HG03378 (cell line): Measurements from ENCODE around the gene CDK14.

Source experiments
- ATAC-seq: cut with Tn5 transposase; IDR thresholded peaks from one replicate; pipeline ENCODE4 v1.9.1; 2021; ENCODE audit warnings: mild to moderate bottlenecking, moderate library complexity; ENCODE audit not compliant: unreplicated experiment

The CDK14 gene

DNA sequence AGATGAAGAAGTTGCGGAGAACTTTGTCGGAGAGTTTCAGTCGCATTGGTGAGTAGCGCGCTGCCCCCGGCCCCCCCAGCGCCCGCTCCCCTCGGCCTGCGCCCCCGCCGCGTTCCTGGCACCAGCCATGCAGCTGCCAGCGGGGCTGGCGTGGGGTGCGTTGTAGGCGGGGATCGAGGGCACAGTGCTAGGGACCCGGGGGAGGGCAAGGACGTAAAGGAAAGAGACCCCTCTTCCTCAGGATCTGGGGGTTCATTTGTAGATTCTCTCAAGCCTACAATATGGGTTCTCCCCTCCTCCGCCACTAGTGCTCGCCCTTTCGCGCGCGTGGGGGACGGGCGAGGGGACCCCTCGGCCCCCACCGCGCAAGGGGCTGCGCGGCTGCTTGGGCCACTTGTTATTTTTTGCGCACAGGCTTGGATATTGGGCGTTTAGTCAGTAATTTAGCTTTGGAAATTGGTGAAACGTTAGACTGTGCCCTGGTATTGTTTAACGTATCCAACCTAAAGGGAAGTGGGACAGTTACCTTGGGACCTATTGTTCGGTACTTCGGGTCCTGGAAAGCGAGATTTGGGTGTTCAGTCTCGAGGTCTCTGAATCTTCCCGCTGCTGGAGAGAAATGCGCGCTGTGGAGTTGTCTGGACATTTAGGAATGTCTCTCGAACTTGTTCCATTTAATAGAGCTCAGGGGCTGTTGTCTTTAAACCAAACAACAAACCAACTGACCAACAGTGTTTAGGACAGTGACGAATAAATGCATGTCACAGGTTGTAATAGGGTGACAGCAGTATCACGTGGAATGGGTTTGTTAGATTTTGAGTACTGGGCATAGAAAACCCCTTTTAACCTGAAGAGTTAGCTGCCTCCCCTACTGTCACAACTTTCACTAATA is 796 bp downstream of the CDK14 start:
- ATAC-seq = peak; percentile 55

DNA sequence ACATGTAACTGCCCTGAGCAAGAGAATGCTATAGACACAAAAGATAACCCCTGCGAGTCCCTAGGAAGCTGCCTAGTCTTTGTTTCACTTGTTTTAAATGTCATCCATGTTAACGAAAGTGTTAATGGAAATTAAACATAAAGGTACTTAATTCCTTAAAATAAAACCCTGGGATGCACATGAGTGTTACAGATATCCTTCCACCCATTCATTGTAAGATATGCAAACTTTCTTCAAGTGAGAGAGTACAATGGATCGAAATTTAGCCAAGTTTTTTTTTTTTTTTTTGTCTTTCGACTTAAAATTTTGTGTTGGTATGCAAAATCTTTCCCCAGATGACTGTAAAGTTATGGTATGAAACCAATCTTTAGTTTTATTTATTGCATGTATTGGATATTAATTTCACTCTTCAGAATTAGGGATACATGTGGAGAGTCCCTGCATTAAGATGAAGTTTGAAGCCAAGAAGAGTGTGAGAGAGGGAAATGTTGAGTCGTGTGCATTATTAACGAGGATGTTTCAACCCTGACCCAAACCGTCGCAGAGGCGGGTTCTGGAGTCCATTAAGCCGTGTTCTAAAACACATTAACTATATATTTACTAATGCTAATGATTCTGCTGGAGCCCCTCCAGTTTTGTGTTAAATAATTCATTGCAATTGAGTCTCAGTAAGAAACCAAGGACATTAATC is 1.6 kb downstream of the CDK14 start:
- no peak for ATAC-seq

DNA sequence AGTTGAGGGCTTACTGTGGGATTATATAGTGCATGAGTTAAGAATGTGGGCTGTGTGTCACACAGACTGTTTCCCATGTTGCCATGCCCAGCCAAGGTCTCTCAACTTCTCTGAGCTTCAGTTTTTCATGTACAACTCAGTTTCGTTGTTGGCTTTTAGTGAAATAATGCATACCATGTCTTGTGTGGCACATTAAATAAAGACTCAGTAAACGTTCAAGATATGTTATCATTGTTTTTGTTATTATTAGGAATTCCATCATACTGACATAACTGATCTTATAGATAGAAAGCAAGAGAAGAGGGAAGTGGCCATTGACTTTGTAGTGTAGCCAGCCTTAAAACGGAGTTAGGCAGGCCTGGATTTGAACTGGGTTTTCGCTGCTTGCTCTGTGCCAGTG is 2.9 kb downstream of the CDK14 start:
- ATAC-seq = no peak

DNA sequence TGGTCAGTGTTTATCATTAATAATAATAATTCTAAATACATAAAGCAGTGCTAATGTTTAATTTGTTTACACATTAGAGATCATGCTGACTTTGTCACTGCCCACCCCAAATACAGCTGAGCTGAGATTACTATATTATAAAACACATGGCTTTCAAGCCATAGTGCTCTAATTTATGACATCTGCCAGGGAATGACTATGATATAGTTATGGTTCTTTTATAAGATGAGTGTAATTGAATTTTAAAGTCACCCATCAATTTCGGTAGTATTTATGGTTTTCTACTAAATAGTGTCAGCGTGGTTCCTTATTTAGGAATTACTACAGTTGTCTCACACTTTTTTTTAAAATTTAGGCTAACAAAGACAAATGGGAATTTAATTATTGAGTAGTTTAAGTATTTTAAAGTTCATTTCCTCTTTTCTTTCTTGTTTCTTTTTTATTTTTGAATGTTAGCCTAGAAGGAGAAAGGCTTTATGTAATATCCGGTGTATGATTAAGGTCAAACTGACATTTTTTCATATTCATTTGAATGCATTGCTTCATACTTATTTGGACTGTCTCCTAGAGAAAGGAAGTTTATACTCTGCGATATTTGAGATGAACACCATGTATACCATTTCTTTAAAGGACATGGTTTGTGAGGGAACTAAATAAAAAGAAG is 3.9 kb downstream of the CDK14 start:
- peak; percentile 30 for ATAC-seq

DNA sequence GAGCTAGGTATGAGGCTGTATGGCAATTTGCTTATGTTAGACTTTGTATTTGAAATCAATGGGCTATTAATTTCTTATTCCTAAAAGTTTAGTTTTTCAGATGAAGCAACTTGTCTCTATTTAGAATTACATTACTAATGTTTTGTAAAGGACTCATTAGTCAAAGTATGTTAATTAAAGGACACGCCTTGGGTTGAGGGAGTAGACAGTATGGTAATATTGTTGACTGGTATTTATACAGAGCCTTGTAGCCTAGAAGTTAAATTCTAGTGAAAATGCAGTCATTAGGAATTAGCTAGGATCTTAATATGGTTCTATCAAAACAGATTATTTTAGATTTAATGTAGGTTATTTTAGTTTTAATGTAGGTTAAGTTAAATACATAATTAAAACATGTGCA is 6.2 kb downstream of the CDK14 start:
- ATAC-seq = no peak

DNA sequence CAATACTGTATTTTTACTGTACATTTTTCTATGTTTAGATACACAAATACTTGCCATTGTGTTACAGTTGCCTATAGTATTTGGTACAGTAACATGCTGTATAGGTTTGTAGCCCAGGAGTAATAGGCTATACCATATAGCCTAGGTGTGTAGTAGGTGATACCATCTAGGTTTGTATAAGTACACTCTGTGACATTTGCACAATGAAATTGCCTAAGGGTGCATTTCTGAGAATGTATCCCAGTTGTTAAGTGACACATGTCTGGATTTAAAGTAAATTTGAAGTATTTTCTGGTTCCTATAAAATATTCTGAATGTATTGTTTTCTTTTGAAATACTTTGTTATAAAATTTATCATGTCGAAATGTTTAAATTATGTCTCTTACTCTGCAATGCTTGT is 7.2 kb downstream of the CDK14 start:
- no peak for ATAC-seq

DNA sequence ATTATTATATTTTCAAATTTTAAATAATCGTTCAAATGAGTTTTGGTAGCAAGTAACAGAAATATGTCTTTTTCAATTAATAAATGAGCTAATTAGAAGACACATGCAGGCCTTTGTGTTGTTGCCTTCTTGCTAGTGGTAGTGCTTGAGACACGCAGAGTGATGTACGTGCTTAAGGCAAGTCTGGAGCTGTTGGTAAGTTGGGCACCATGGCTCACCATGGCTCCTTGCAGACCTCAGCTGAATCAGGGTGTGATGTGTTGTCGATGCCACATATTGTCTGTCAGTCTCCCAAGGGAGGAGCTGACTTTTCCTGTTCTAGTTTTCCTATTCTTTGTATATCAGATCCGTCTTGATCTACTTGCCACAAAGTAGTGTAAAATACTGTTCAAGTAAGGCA is 8.3 kb downstream of the CDK14 start:
- no peak for ATAC-seq

DNA sequence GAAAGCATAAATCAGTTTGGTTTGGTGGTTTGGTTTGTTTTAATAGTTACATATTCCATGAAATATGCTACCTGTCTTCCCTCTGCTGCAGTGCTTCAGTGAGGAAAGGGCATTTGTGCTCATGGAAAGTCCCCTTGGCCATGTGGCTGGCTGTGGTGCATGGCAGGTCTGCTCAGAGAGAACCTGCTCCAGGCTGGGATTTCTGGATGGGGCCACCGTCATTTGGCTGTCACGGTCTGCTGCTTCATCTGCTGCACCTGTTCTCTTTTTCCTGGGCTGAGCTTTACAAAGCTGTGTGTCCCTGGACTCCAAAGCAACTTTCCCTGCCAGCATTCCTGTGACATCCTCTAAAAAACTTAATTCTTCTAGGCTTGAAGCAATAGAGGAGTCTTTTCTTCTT is 8.9 kb downstream of the CDK14 start:
- no peak for ATAC-seq

DNA sequence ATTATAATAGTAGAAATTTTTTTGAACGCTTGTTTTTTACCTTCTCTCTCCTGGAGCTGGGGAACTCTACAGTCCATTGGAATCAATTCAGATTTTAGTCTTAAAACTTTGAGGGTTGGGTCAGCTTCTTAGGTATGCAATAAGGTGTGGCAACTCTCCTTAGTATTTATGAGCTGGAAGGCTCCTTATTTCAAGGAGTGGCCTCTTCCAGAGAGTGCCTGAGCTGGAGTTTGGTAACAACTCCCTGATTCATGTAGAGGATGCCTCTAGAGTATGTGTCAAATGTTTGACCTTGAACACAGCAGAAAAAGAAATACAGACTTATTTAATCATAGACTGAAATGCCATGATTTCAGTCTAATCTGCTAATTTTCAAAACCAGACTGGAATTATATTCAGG is 11.1 kb downstream of the CDK14 start:
- ATAC-seq = no peak

DNA sequence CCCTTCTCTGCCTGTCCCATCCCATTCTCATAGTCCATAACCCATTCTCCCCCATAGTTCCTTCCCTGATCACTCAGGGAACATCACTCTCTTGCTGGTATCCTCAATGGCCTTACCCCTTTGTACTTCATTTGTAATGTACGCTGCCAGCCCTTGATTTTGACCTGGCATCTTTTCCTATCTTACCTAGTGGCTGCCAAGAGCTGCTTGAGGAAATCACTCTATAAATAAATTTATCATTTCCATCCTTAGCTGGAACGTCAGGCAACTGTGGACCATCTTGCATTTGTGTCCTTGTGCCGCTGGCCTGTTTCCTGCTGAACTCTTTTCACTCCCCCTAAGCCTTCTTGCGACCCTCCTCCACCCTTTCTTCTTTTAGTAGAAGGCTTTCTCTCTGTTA is 14.0 kb downstream of the CDK14 start:
- ATAC-seq = no peak

DNA sequence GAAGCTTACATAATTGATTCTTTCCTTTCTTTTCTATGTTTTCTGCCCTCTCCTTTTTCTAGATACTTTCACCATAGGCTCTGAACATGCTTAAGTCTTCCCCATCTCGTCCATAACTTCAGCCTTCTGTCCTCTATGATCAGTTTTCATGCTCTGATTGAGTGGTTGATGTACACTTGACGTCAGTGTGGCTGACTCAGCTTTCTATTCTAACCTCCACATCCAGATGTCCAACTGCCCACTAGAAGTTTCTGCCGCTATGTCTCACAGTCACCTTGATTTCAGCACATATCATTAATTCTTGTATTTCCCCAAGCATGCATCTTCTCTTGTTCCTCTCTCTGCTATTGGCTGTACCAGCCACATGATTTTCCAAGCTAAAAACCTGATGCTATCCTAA is 15.0 kb downstream of the CDK14 start:
- ATAC-seq = no peak

DNA sequence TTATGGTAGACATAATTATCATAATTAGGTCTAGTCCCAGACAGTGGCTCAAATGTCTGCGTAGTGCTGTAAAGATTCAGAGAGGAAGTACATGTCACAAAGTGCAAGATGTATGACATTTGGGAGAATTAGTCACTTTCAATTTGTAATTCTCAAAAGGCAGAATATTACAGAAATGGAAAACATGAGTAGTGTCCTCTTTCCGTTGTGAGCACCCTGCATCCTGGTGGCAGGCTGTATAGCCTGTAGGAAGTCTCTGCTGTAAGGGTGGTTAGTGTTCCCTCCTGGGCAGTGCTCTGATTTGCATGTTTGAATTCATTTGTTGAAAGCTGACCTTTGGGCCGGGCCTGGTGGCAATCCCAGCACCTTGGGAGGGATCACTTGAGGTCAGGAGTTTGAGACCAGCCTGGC is 17.0 kb downstream of the CDK14 start:
- ATAC-seq = peak; percentile 94

DNA sequence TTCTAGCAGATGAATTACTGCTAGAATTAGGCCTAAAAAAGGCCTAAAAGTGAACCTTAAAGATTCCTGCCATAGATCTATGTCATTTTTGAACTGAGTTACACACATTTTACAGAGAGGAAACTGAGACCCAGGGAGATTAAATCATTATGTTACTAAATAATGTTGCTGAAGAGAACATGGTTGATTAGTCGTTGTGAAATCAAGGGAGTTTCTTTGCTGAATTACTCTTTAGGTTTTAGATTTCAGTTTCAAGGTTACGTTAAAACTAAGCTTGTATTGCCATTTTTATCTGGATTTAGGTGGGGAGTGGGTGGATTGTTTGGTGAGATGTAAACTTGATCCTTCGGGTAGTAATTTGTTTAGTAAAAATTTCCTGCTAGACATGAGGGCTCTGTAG is 21.3 kb downstream of the CDK14 start:
- no peak for ATAC-seq

DNA sequence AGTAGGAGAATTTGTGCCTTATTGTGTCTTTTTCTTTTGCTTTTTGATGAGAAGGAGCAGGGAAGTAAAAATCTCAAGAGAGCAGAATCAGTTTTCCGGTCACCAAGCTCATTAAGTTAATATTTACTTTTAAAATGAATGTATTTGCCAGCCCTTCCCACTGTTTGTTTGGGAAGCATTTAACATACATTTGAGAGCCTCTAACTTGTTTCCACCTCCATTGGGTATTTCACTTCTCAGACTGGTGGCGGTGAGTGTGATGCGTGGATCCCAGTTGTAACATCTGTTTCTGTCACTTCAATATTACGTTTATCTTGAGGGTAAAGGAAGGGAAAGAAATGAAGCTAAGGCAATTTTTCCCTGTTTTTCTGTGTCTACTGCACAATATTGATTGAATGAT is 22.8 kb downstream of the CDK14 start:
- ATAC-seq = no peak

DNA sequence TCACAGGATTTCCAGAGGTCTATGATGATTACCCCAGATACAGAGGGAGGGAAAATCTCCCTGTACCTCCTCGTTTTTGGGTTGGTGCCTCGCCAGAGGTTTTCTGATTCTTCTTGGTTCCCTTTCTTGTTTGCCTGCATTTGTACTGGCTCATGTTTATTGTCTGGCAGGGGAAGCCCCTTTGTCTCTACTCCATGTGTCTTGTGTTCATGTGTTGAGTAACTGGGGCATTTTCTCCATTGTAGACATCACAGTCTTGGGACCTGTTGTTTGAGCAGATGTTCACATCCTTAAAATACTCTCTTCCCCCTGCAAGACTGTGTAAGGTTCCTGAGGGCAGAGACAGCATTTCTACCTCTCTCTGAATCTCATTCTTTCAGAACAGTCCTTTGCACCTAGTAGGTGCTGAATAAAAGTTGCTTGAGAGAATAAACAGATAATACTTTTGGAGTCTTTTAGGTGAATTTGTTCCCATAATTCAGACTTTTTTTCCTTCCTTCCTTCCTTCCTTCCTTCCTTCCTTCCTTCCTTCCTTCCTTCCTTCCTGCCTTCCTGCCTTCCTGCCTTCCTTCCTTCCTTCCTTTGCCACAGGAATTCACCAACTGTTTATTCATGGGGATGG is 25.1 kb downstream of the CDK14 start:
- ATAC-seq = peak; percentile 72

DNA sequence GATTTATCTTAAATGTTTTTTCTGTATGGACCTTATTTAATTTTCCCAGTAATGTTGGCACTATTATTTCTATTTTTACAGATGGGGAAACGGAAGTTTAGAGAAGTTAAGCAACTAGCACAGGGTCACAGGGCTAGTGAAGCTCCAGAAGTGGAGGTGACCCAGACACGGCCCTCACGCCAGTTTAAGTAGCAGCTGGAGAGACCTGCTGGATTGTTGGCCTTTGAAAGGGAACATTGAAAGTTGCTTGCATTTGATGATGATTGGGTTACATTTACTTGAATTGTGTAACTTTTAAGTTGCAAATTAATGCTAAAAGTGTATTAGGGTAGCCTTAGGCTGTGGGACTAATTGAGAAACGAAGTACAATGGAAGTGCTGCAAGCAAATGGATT is 25.6 kb downstream of the CDK14 start:
- ATAC-seq = no peak

DNA sequence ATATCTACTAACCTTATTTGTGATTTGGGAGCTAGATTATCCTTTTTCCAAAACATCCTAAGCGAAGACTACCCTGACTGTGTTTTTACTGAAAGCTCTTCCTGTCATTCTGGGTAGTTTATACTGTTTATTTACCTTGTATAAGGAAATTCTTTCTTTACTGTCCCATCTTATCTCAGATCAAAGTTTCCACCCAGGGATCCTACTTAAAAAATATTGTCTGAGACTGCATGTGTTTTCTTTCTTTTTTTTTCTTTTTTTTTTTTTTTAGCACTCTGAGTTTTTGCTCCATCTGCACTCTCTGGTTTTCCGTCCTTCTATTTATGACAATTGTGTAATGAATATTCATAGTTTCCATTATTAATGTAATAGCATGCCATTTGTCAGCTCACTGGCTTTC is 26.5 kb downstream of the CDK14 start:
- ATAC-seq = no peak

DNA sequence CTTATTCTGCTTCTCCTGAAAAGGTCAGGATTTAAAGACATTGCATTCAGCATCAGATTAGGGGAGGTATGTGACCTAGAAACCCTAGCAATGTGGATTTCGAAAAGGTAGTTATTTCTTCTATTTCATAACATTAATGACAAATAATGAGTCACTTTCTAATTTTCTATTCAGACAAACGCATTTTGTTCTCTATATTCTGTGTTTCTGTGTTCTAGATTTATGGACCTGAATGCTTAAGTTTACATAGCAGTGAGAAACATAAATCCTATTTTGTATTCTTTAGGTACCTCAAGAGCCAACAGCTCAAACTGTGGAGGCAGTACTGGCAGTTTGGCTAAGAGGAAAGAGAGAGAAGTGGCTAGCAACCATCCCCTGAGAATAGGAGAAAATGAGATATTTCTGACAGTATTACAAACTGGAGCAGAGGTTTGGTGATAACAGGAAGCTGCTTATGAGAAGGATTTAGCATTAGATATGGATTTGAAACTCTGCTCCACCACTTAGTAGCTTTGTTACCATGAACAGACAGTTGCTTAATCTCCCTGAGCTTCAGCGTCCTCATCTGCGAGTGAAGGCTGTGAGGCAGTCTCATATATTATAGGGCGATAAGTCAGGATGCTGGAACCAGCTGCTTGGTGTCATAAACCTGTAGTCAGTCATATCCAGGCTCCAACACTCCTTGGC is 28.2 kb downstream of the CDK14 start:
- no peak for ATAC-seq

DNA sequence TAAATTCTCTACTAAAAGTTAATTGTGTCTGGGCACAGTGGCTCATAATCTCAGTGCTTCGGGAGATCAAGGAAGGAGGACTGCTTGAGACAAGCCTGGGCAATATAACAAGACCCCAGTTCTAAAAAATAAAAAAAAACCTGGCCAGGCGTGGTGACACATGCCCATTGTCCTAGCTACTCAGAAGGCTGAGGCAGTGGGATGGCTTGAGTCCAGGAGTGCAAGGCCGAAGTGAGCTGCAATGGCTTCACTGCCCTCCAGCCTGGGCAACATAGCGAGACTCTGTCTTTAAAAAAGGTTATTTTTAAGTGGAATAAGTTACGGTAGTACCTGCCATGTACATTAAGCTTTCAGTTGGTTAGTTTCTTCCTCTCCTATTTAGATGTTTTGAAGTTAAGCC is 28.9 kb downstream of the CDK14 start:
- no peak for ATAC-seq

DNA sequence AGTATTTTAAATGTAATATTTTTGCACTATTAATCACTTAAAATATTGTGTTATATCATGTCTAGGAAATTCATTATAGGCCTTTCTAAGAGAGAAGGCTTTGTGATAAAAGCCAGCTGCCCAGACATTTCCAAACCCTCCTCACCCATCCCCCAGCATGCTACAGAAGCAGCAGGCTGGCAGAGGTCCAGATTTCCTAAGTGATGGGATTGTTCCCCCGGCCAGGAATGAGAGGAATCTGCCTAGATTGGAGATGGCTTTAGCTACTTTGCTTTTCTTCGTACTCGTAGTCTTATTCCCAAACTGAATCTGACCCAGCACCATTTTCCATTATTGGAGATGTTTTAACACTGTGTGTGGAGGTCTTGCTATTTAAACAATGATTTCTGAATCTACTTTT is 29.4 kb downstream of the CDK14 start:
- ATAC-seq = no peak

DNA sequence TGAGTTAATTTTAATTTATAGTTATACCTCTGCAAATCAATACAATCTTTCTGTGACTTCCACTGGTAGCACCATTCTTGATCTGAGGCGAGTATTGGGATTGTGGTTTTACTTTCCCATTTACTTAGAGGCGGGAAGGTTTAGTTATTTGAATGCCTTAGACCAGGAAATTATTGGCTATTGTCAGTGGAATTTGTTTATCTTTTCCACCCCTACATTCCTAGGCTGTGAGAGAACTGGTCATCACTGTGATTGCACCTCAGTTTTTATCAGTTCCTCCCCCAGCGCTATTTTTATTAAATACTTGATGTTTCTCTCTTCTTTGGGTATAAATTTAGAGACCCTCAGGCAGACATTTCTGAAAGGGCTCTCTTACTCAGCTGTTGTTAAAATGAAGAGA is 29.9 kb downstream of the CDK14 start:
- ATAC-seq = no peak
